Measurements from ENCODE around the gene MFAP4.

MFAP4 gene

GRCh38 chr17:19364699-19365498 is 22.1 kb downstream of the MFAP4 start:
- no peak for DNase-seq (ENCODE audit: low read depth)
- no peak for TF ChIP-seq CTCF (IDR thresholded peaks at IDR 0.05; ENCODE audit: low read depth, low read length, missing control alignments)
- no peak overlapping the region for H3K4me3 ChIP-seq (ENCODE audit: low read depth, low read length)

GRCh38 chr17:19363460-19364035 is 23.4 kb downstream of the MFAP4 start:
- H3K4me3 ChIP-seq (ENCODE audit: low read depth, low read length) = no peak overlapping the region
- TF ChIP-seq CTCF (IDR thresholded peaks at IDR 0.05; ENCODE audit: low read depth, low read length, missing control alignments) = no peak
- no peak for DNase-seq (ENCODE audit: low read depth)

- no peak for DNase-seq (ENCODE audit: low read depth)
- no peak for TF ChIP-seq CTCF (IDR thresholded peaks at IDR 0.05; ENCODE audit: low read depth, low read length, missing control alignments)
- H3K4me3 ChIP-seq (ENCODE audit: low read depth, low read length) = peak overlapping the region; percentile 68
Observed at GRCh38 chr17:19363114-19363438, 23.9 kb downstream of the MFAP4 start.

- peak; percentile 58 for DNase-seq (ENCODE audit: low read depth)
- peak; percentile 93 for TF ChIP-seq CTCF (IDR thresholded peaks at IDR 0.05; ENCODE audit: low read depth, low read length, missing control alignments)
- peak within 1 kb of the TSS; percentile 68 for H3K4me3 ChIP-seq (ENCODE audit: low read depth, low read length)
Observed at GRCh38 chr17:19362277-19363113, 24.5 kb downstream of the MFAP4 start, which contains the start of gene B9D1. B9D1 (minus strand) TSS chr17:19362723; CDS start chr17:19362569, 154 bp downstream.

- no peak for DNase-seq (ENCODE audit: low read depth)
- no peak for TF ChIP-seq CTCF (IDR thresholded peaks at IDR 0.05; ENCODE audit: low read depth, low read length, missing control alignments)
- H3K4me3 ChIP-seq (ENCODE audit: low read depth, low read length) = peak overlapping the region; percentile 68
Observed at GRCh38 chr17:19361944-19362276, 25.1 kb downstream of the MFAP4 start.

GRCh38 chr17:19361326-19361725 is 25.7 kb downstream of the MFAP4 start:
- H3K4me3 ChIP-seq (ENCODE audit: low read depth, low read length) = peak overlapping the region; percentile 68; the same call in 1 of the 2 replicates
- DNase-seq (ENCODE audit: low read depth) = no peak
- no peak for TF ChIP-seq CTCF (IDR thresholded peaks at IDR 0.05; ENCODE audit: low read depth, low read length, missing control alignments)
